ENCODE results near the gene ZNF366. TPM values are rescaled to one million over a fixed set of nuclear protein-coding genes. Genes with fewer than 3 reads are reported as not detected.

ZNF366 gene
- polyA plus RNA-seq, 3 donors: 0.05 to 1.2 (median 0.76) TPM

GRCh38 chr5:72541501-72542225 lies 34.5 kb upstream of the ZNF366 start:
- Histone ChIP-seq H3K27me3 (ENCODE audit: control insufficient read depth in 2 of 2, insufficient read depth in 2 of 2, low read length in 2 of 2) (no peaks in the 10 kb centered on the region), H2AFZ (ENCODE audit: insufficient read depth, low read depth, low read length, poor library complexity, severe bottlenecking) (no peak overlapping the region), H3K4me2 (replicated peaks; ENCODE audit: extremely low read depth, low read length, poor library complexity, severe bottlenecking) (no peak overlapping the region), H4K20me1 (ENCODE audit: insufficient read depth, low read length) (no peaks in the 10 kb centered on the region), H3K9ac (ENCODE audit: insufficient read depth, low read length, poor library complexity, severe bottlenecking) (no peak overlapping the region), H3K27ac (ENCODE audit: low read depth in 1 of 2, low read length in 2 of 2) (no peak overlapping the region), H3K36me3 (replicated peaks in 1 of 2; ENCODE audit: control insufficient read depth in 1 of 2, insufficient read depth in 2 of 2, low read length in 2 of 2) (no peaks in the 10 kb centered on the region), H3K9me3 (replicated peaks in 1 of 2; ENCODE audit: control insufficient read depth in 1 of 2, insufficient read depth in 1 of 2, low read length in 2 of 2) (peaks cover 0 to 7% of the 10 kb centered on the region in 2 donors), H3K4me1 (ENCODE audit: control insufficient read depth in 1 of 2, insufficient read depth in 2 of 2, low read length in 2 of 2) (peaks cover 7 to 10% of the 10 kb centered on the region in 2 donors), H3K4me3 (replicated peaks in 1 of 3; ENCODE audit: low read depth in 2 of 3, low read length in 3 of 3) (no peak overlapping the region), H3K79me2 (ENCODE audit: insufficient read depth, low read length) (no peaks in the 10 kb centered on the region)
- no peak for TF ChIP-seq CTCF (IDR thresholded peaks at IDR 0.05)
- peaks cover 0 to 1% of the 10 kb centered on the region in 2 donors for H3K36me3 Mint-ChIP-seq
- H3K27me3 Mint-ChIP-seq (ENCODE audit: low read depth in 3 of 3): peaks cover 0 to 3% (median 2%) of the 10 kb centered on the region in 3 donors
- no peak overlapping the region for H3K27ac Mint-ChIP-seq
- H3K4me1 Mint-ChIP-seq: peaks cover 10% of the 10 kb centered on the region
- WGBS (ENCODE audit: insufficient coverage): 83% methylated on average over 5 of the region's 7 CpGs
- H3K9me3 Mint-ChIP-seq: peaks cover 9 to 18% (median 13%) of the 10 kb centered on the region in 7 donors
- H3K4me3 Mint-ChIP-seq: no peak overlapping the region
- intact Hi-C loops (cut with micrococcal nuclease): no loop called here
- no peak for DNase-seq

- no peak for DNase-seq
- no peak for TF ChIP-seq CTCF (IDR thresholded peaks at IDR 0.05)
- Histone ChIP-seq H3K4me1 (ENCODE audit: control insufficient read depth in 1 of 2, insufficient read depth in 2 of 2, low read length in 2 of 2) (peaks cover 7 to 10% of the 10 kb centered on the region in 2 donors), H3K4me3 (replicated peaks in 1 of 3; ENCODE audit: low read depth in 2 of 3, low read length in 3 of 3) (no peak overlapping the region), H4K20me1 (ENCODE audit: insufficient read depth, low read length) (no peaks in the 10 kb centered on the region), H3K4me2 (replicated peaks; ENCODE audit: extremely low read depth, low read length, poor library complexity, severe bottlenecking) (no peak overlapping the region), H3K36me3 (replicated peaks in 1 of 2; ENCODE audit: control insufficient read depth in 1 of 2, insufficient read depth in 2 of 2, low read length in 2 of 2) (no peaks in the 10 kb centered on the region), H3K9me3 (replicated peaks in 1 of 2; ENCODE audit: control insufficient read depth in 1 of 2, insufficient read depth in 1 of 2, low read length in 2 of 2) (peaks cover 0 to 7% of the 10 kb centered on the region in 2 donors), H3K27ac (ENCODE audit: low read depth in 1 of 2, low read length in 2 of 2) (no peak overlapping the region), H3K9ac (ENCODE audit: insufficient read depth, low read length, poor library complexity, severe bottlenecking) (no peak overlapping the region), H3K79me2 (ENCODE audit: insufficient read depth, low read length) (no peaks in the 10 kb centered on the region), H2AFZ (ENCODE audit: insufficient read depth, low read depth, low read length, poor library complexity, severe bottlenecking) (no peak overlapping the region), H3K27me3 (ENCODE audit: control insufficient read depth in 2 of 2, insufficient read depth in 2 of 2, low read length in 2 of 2) (no peaks in the 10 kb centered on the region)
- WGBS (ENCODE audit: insufficient coverage): 98% methylated on average over 6 of the region's 7 CpGs
- H3K27ac Mint-ChIP-seq: no peak overlapping the region
- H3K4me1 Mint-ChIP-seq: peaks cover 10% of the 10 kb centered on the region
- H3K36me3 Mint-ChIP-seq: no peaks in the 10 kb centered on the region
- no peak overlapping the region for H3K4me3 Mint-ChIP-seq
- intact Hi-C loops (cut with micrococcal nuclease): no loop called here
- peaks cover 0 to 2% (median 2%) of the 10 kb centered on the region in 3 donors for H3K27me3 Mint-ChIP-seq (ENCODE audit: low read depth in 3 of 3)
- peaks cover 6 to 10% (median 9%) of the 10 kb centered on the region in 7 donors for H3K9me3 Mint-ChIP-seq
These were observed 33.7 kb upstream of the ZNF366 start for GRCh38 chr5:72540759-72541438.

Measured in CD14-positive monocyte (primary cell).